ENCODE measurements around the gene DNAJB1.

Gene DNAJB1

GRCh38 chr19:14562660-14563589, 44.7 kb upstream of the DNAJB1 start:
- no peak for TF ChIP-seq CTCF (IDR thresholded peaks at IDR 0.05)

- TF ChIP-seq CTCF (IDR thresholded peaks at IDR 0.05) = no peak
Observed at GRCh38 chr19:14561847-14562351, 43.7 kb upstream of the DNAJB1 start.

GRCh38 chr19:14561249-14561648, 43.1 kb upstream of the DNAJB1 start:
- TF ChIP-seq CTCF (IDR thresholded peaks at IDR 0.05) = no peak

GRCh38 chr19:14560776-14561108, 42.5 kb upstream of the DNAJB1 start:
- no peak for TF ChIP-seq CTCF (IDR thresholded peaks at IDR 0.05)

- TF ChIP-seq CTCF (IDR thresholded peaks at IDR 0.05) = no peak
Observed at GRCh38 chr19:14559916-14560775, 41.9 kb upstream of the DNAJB1 start.

- no peak for TF ChIP-seq CTCF (IDR thresholded peaks at IDR 0.05)
Observed at GRCh38 chr19:14558370-14559066, 40.3 kb upstream of the DNAJB1 start.

- peak; percentile 99 for TF ChIP-seq CTCF (IDR thresholded peaks at IDR 0.05)
Observed at GRCh38 chr19:14556662-14557188, 38.5 kb upstream of the DNAJB1 start.
